Measurements from ENCODE around the gene ZBTB11.
"Not testable (repeated sequence)": the region's sequence is repeated elsewhere in the genome, so short reads cannot be mapped to it uniquely, and the experiment has no call there.

ZBTB11 gene

GRCh38 chr3:101615525-101615924, 61.4 kb downstream of the ZBTB11 start:
- no peak for DNase-seq

GRCh38 chr3:101613014-101613413, 63.9 kb downstream of the ZBTB11 start:
- not testable (repeated sequence) for DNase-seq

- DNase-seq, result no peak
Measured at GRCh38 chr3:101611023-101611422, 65.9 kb downstream of the ZBTB11 start.

- not testable (repeated sequence) for DNase-seq
Measured at GRCh38 chr3:101605398-101605797, 71.5 kb downstream of the ZBTB11 start.

GRCh38 chr3:101603184-101603583, 73.7 kb downstream of the ZBTB11 start:
- DNase-seq, result no peak

GRCh38 chr3:101602731-101603130, 74.2 kb downstream of the ZBTB11 start:
- no peak for DNase-seq
